HG03571 (cell line): ENCODE data around the gene BCOR.

Source experiments
- ATAC-seq: cut with Tn5 transposase; IDR thresholded peaks from one replicate; pipeline ENCODE4 v1.9.1; 2021; ENCODE audit not compliant: unreplicated experiment

Gene BCOR

GRCh38 chrX:40086569-40087335 is 11.0 kb downstream of the BCOR start:
- no peak for ATAC-seq

- no peak for ATAC-seq
Measured at GRCh38 chrX:40085714-40086113, 12.0 kb downstream of the BCOR start.

- no peak for ATAC-seq
Measured at GRCh38 chrX:40085102-40085551, 12.6 kb downstream of the BCOR start.

GRCh38 chrX:40084471-40085101 is 13.2 kb downstream of the BCOR start:
- ATAC-seq, result no peak

GRCh38 chrX:40083979-40084359 is 13.8 kb downstream of the BCOR start:
- no peak for ATAC-seq

- no peak for ATAC-seq
Measured at GRCh38 chrX:40083120-40083978, 14.4 kb downstream of the BCOR start.

GRCh38 chrX:40082447-40083119 is 15.2 kb downstream of the BCOR start:
- no peak for ATAC-seq

GRCh38 chrX:40081679-40082068 is 16.1 kb downstream of the BCOR start:
- ATAC-seq, result no peak

GRCh38 chrX:40080894-40081678 is 16.7 kb downstream of the BCOR start:
- no peak for ATAC-seq

GRCh38 chrX:40079572-40079971 is 18.2 kb downstream of the BCOR start:
- ATAC-seq, result no peak

- no peak for ATAC-seq
Measured at GRCh38 chrX:40078489-40079227, 19.1 kb downstream of the BCOR start.

GRCh38 chrX:40077906-40078305 is 19.9 kb downstream of the BCOR start:
- no peak for ATAC-seq

- no peak for ATAC-seq
Measured at GRCh38 chrX:40076750-40077575, 20.8 kb downstream of the BCOR start.

- no peak for ATAC-seq
Measured at GRCh38 chrX:40074959-40075332, 22.8 kb downstream of the BCOR start.

- no peak for ATAC-seq
Measured at GRCh38 chrX:40074080-40074958, 23.4 kb downstream of the BCOR start.

GRCh38 chrX:40073439-40074054 is 24.2 kb downstream of the BCOR start:
- no peak for ATAC-seq

GRCh38 chrX:40072246-40072645 is 25.5 kb downstream of the BCOR start:
- ATAC-seq, result no peak
